SU-DHL-6 (cell line): ENCODE results near the gene UQCRC1.

Experiments used
- H2AFZ ChIP-seq: fragments of 200-600 bp; sonication (generic); 2 replicates; pipeline ENCODE4 v1.6.1; 2014; ENCODE audit warnings: low read depth, mild to moderate bottlenecking, moderate library complexity, mixed read lengths, antibody characterized with exemption, low read length; ENCODE audit not compliant: severe bottlenecking
- H3F3A ChIP-seq: fragments of 200-600 bp; shearing (Covaris generic); 2 replicates; pipeline ENCODE4 v1.6.0; 2016; ENCODE audit warnings: antibody characterized with exemption, mild to moderate bottlenecking; ENCODE audit not compliant: insufficient read depth
- H3K27ac ChIP-seq: fragments of 200-600 bp; sonication (generic); 2 replicates; pipeline ENCODE4 v1.5.1; 2016; ENCODE audit warnings: low read depth, mild to moderate bottlenecking, low read length, moderate library complexity, mixed read lengths
- H3K27me3 ChIP-seq: fragments of 200-600 bp; sonication (generic), shearing (Covaris generic); 2 replicates; pipeline ENCODE4 v1.6.0; 2014; ENCODE audit warnings: mild to moderate bottlenecking, low read length
- H3K36me3 ChIP-seq: fragments of 200-600 bp; sonication (generic); 2 replicates; pipeline ENCODE4 v1.6.1; 2014; ENCODE audit warnings: mild to moderate bottlenecking, low read length, mixed read lengths
- H3K4me2 ChIP-seq: fragments of 300-600, 200-600 bp; shearing (Covaris generic), sonication (generic); 2 replicates; pipeline ENCODE4 v1.6.0; 2014; ENCODE audit warnings: low read length, low read depth, mild to moderate bottlenecking; ENCODE audit not compliant: poor library complexity, severe bottlenecking
- H3K4me3 ChIP-seq: fragments of 200-600 bp; sonication (generic); 2 replicates; pipeline ENCODE4 v1.5.1; 2014; ENCODE audit warnings: antibody characterized with exemption, low read length, mild to moderate bottlenecking, mixed read lengths; ENCODE audit not compliant: insufficient read depth, poor library complexity, severe bottlenecking
- H3K79me2 ChIP-seq: fragments of 200-600 bp; sonication (generic); 2 replicates; pipeline ENCODE4 v1.6.1; 2014; ENCODE audit warnings: mild to moderate bottlenecking, low read length, moderate library complexity; ENCODE audit not compliant: insufficient read depth
- H3K9ac ChIP-seq: fragments of 200-600 bp; sonication (generic); 2 replicates; pipeline ENCODE4 v1.7.0; 2014; ENCODE audit warnings: mild to moderate bottlenecking, low read length
- H3K9me2 ChIP-seq: fragments of 200-600 bp; sonication (generic); replicated peaks from 2 replicates; pipeline ENCODE4 v1.6.1; 2014; ENCODE audit warnings: low read length; ENCODE audit not compliant: insufficient read depth
- H3K9me3 ChIP-seq: fragments of 200-600 bp; sonication (generic); 2 replicates; pipeline ENCODE4 v1.6.1; 2014; ENCODE audit warnings: low read length, mixed read lengths; ENCODE audit not compliant: insufficient read depth
- H4K20me1 ChIP-seq: fragments of 200-600 bp; sonication (generic); 2 replicates; pipeline ENCODE4 v1.6.1; 2014; ENCODE audit warnings: low read depth, mild to moderate bottlenecking, antibody characterized with exemption, low read length, moderate library complexity, mixed read lengths
- EZH2phosphoT487 ChIP-seq: fragments of 200-600 bp; sonication (generic), shearing (Covaris generic); conservative IDR thresholded peaks from 2 replicates; pipeline ENCODE4 v1.6.1; 2018; ENCODE audit warnings: mild to moderate bottlenecking, antibody characterized with exemption, low read length, moderate library complexity, mixed read lengths
- TF ChIP-seq, protein P1 (sequence below): fragments of 200-600 bp; sonication (generic); IDR thresholded peaks from one replicate; pipeline ENCODE4 v1.5.1; 2017; ENCODE audit warnings: antibody characterized with exemption, mild to moderate bottlenecking, low read length, moderate library complexity; ENCODE audit not compliant: insufficient read depth, poor library complexity, severe bottlenecking

UQCRC1 gene

DNA sequence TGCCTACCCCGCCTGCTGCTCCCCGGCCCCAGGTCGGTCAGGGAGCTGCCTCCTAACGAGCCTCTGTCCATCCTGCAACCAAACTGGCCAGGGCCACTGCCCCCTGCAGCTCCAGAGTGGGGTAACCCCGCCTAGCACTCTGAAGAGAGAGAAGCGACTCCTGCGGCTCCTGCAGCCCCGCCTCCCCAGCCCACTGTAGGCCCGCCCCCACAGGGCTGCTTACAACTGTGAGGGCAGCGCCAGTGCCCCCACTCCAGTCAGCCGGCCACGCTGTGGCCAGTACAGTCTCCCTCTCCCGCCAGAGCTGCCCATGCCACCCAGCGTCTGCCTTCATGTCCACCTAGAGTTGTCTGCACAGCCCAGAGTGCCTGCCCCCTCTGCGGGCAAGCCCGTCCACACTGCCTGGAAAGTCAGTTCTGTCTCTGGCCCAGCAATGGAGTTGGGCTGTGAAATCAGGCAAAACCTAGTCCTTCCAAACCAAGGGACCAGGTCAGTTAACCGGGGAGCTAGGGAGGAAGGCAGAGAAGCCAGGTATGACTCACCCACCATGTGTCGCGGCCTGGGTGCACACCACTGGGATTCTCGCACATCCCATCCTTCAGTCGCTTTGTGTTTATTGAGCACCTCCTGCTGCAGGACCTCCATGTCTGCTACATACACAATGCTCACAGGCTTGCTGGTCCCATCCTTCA is 48.3 kb downstream of the UQCRC1 start:
- H3K27ac ChIP-seq = no peak overlapping the region
- H3K4me3 ChIP-seq = no peak overlapping the region
- no peaks in the 10 kb centered on the region for H3K79me2 ChIP-seq
- H3K27me3 ChIP-seq = no peaks in the 10 kb centered on the region
- no peak for TF ChIP-seq EZH2phosphoT487
- TF ChIP-seq, protein P1, sequence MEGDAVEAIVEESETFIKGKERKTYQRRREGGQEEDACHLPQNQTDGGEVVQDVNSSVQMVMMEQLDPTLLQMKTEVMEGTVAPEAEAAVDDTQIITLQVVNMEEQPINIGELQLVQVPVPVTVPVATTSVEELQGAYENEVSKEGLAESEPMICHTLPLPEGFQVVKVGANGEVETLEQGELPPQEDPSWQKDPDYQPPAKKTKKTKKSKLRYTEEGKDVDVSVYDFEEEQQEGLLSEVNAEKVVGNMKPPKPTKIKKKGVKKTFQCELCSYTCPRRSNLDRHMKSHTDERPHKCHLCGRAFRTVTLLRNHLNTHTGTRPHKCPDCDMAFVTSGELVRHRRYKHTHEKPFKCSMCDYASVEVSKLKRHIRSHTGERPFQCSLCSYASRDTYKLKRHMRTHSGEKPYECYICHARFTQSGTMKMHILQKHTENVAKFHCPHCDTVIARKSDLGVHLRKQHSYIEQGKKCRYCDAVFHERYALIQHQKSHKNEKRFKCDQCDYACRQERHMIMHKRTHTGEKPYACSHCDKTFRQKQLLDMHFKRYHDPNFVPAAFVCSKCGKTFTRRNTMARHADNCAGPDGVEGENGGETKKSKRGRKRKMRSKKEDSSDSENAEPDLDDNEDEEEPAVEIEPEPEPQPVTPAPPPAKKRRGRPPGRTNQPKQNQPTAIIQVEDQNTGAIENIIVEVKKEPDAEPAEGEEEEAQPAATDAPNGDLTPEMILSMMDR = no peak
- no peak overlapping the region for H2AFZ ChIP-seq
- H3K4me2 ChIP-seq = no peak overlapping the region
- H3K9me3 ChIP-seq = no peaks in the 10 kb centered on the region
- no peaks in the 10 kb centered on the region for H4K20me1 ChIP-seq
- no peaks in the 10 kb centered on the region for H3K9me2 ChIP-seq
- H3K9ac ChIP-seq = no peak overlapping the region
- no peaks in the 10 kb centered on the region for H3K36me3 ChIP-seq
- H3F3A ChIP-seq = peaks cover 10% of the 10 kb centered on the region; the same call in 1 of the 2 replicates

DNA sequence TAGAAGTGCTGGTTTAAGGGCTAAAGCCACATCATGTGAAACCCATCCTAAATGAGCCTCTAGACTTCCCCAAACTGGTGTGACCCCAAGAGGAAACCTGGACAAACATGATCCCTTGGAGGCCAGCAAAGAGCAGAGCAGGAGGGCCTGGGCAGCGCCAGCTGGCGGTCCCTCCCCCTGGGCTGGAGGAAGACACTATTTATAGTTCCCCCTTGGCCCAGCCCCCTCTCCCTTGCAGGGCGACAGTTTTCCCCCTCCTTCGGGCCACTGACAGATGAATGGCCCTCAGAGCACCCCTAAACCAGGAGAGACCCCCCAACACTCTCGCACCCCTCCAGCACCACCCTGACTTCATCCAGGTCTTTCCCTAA is 48.8 kb downstream of the UQCRC1 start:
- Histone ChIP-seq H4K20me1 (no peaks in the 10 kb centered on the region), H3K9me2 (no peaks in the 10 kb centered on the region), H3K9ac (no peak overlapping the region), H3K79me2 (no peaks in the 10 kb centered on the region), H3K27ac (no peak overlapping the region), H2AFZ (no peak overlapping the region), H3K4me2 (no peak overlapping the region), H3K9me3 (no peaks in the 10 kb centered on the region), H3K36me3 (no peaks in the 10 kb centered on the region), H3K27me3 (no peaks in the 10 kb centered on the region), H3K4me3 (no peak overlapping the region), H3F3A (peaks cover 10% of the 10 kb centered on the region; the same call in 1 of the 2 replicates)
- TF ChIP-seq, protein P1 = no peak
- no peak for TF ChIP-seq EZH2phosphoT487

DNA sequence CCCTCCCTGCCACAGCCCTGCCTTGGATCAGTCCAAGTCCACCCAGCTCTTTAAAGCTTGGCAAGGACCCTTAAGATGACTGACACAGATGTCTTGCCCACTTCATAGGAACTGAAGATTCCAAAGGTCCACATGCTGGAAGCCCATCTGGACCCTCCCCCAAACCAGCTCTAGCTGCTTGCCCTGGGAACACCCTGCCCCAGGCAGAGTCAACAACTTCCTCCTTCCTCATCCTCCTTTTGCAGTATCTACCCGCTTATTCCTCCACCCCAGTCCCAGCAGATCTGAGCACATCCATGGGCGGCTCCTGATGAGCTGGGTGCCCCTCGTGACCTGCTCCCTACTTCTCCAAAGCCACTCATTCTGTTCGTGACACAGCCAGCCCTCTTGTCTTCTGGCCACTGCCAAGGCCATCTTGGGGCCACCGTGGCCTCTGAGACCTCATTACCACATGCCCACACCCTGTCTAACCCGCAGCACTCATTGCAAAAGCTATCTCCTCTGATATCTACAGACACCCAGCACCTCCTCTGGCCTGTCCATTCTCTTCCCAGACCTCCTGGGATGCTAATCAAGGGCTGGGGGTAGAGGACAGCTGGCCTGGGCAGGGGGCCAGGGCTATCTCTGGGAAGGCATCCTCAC is 50.8 kb downstream of the UQCRC1 start:
- Histone ChIP-seq H3K9me2 (no peaks in the 10 kb centered on the region), H3K27me3 (no peaks in the 10 kb centered on the region), H3K4me2 (no peak overlapping the region), H3K27ac (no peak overlapping the region), H3K36me3 (no peaks in the 10 kb centered on the region), H2AFZ (no peak overlapping the region), H3K79me2 (no peaks in the 10 kb centered on the region), H3K9me3 (no peaks in the 10 kb centered on the region), H3K4me3 (no peak overlapping the region), H3K9ac (no peak overlapping the region), H3F3A (peaks cover 10% of the 10 kb centered on the region; the same call in 1 of the 2 replicates), H4K20me1 (no peaks in the 10 kb centered on the region)
- no peak for TF ChIP-seq EZH2phosphoT487
- TF ChIP-seq, protein P1 = no peak
